RWPE1 (cell line): ENCODE data around the gene DLG3.

Experiments
- CTCF ChIA-PET: fragments of 350-600 bp; sonication (Branson Sonifier 250); formaldehyde crosslinking; extraction: SDS; loops from one replicate; lab custom pipeline; 2021; lab: Yijun Ruan, JAX
- POLR2A ChIA-PET: fragments of 400-600 bp; formaldehyde crosslinking; extraction: SDS; loops from one replicate; lab custom pipeline; 2020; ENCODE audit warnings: antibody characterized with exemption; ENCODE audit not compliant: low non-redundant PET; lab: Yijun Ruan, JAX
- DNase-seq: peaks from one replicate; pipeline ENCODE4 v3.0.0; 2012; ENCODE audit warnings: low spot score
- H3K27ac ChIP-seq: fragments of 450-650 bp; 2 replicates; pipeline ENCODE4 v1.5.1; 2017
- TF ChIP-seq, protein P1 (sequence below): fragments of 450-650 bp; conservative IDR thresholded peaks from 2 replicates; pipeline ENCODE4 v1.5.1; 2017; ENCODE audit warnings: low read depth, mild to moderate bottlenecking

The DLG3 gene

DNA sequence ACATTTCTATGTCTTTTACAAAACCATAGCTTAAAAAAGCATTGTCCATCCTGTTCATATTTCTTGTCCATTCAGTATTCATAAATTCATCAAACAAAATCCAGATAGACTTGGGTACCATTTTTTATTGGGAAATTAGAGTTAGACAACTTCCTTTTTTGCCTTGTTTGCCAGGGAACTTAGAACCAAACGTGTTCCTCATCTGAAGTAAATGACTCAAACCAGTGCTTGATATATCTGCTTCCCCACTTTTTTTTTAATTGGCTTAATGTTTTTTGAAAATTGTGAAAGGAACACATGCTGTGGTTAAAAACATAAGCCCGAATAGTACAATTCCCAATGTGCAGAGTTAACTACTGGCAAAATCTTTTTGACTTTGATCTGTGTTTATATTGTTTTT, 44.2 kb downstream of the DLG3 start:
- TF ChIP-seq, protein P1, sequence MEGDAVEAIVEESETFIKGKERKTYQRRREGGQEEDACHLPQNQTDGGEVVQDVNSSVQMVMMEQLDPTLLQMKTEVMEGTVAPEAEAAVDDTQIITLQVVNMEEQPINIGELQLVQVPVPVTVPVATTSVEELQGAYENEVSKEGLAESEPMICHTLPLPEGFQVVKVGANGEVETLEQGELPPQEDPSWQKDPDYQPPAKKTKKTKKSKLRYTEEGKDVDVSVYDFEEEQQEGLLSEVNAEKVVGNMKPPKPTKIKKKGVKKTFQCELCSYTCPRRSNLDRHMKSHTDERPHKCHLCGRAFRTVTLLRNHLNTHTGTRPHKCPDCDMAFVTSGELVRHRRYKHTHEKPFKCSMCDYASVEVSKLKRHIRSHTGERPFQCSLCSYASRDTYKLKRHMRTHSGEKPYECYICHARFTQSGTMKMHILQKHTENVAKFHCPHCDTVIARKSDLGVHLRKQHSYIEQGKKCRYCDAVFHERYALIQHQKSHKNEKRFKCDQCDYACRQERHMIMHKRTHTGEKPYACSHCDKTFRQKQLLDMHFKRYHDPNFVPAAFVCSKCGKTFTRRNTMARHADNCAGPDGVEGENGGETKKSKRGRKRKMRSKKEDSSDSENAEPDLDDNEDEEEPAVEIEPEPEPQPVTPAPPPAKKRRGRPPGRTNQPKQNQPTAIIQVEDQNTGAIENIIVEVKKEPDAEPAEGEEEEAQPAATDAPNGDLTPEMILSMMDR = no peak
- H3K27ac ChIP-seq = no peak overlapping the region
- ChIA-PET POLR2A (no interaction called here), CTCF (no interaction called here)
- DNase-seq = no peak

DNA sequence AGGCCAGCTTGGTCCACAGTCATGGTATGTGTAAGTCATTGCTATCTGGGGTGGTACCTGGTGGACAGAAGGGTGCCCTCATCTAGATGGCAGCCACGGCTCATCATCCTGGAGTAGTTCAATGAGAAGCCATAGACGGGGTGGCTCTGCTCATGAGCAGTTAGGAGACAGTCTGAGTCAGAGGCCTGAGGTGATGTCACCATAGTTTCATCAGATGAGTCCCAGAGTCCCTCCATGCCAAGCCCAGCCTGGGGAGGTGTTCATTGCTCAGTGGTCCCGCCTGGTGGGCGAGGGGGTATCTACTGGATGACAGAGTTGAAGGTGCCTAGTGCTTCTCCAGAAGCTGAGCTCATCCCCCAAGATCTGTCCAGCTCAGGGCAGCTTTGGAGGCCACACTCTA, 49.8 kb downstream of the DLG3 start:
- POLR2A ChIA-PET = no interaction called here
- no peak for DNase-seq
- TF ChIP-seq, protein P1 = no peak
- no peak overlapping the region for H3K27ac ChIP-seq
- CTCF ChIA-PET = no interaction called here

DNA sequence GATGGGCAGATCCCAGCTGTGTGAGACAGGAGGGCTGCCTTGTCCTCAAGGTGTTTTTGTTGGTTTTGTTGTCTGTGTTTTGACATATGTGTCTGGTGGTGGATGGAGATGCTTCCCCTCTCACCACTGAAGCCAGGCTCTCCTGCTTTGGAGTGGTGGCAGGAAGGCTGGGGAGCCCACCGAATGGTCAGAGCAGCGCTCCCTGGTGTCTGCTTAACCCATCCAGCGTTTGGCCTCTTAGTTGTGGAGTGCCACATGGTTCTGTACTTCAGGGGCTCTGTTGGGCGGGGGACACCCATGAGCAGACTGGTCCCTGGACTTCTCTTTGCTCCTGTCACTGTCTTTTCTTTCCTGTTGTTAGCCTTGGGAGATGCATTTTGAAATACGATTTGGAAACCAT, 51.9 kb downstream of the DLG3 start:
- TF ChIP-seq, protein P1 = no peak
- no peak overlapping the region for H3K27ac ChIP-seq
- no peak for DNase-seq
- ChIA-PET CTCF (no interaction called here), POLR2A (no interaction called here)

DNA sequence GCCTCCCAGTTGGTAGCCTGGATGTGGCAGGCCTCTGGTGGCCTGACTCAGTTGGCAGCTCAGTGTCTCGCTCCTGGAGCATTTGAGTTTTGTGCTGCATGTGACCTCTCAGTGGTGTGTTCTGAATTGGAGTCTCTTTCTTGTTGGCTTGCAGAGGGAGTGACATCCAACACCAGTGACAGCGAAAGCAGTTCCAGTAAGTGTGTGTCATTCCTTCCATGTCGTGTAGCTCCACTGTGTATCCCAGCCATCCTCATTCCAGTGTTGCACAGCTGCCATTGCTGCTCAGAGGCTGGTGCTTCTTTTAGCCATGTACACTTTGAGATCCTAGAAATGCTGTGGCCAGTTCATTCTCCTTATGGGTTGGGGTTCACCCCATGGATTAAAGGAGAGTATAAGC, 52.4 kb downstream of the DLG3 start:
- POLR2A ChIA-PET = no interaction called here
- TF ChIP-seq, protein P1 = no peak
- CTCF ChIA-PET = no interaction called here
- H3K27ac ChIP-seq = no peak overlapping the region
- no peak for DNase-seq

DNA sequence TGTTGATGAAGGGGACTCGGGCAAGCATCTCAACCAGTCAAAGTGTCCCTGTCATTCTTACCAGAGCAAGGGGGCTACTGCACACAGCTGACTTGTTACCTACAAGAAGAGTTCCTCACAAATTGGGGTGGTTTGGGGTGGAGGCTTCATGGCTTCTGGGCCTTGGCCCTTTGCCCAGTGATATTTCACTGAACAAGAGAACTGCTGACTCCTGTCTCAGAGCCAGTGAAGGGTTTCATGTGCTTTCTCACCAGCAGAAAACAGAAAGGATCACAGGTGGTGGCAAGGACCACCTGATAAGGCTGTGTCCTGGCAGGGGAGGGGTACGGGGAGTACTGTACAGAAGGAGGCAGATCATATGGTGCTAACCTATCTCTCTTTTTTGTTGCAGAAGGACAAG, 53.5 kb downstream of the DLG3 start:
- CTCF ChIA-PET = no interaction called here
- TF ChIP-seq, protein P1 = no peak
- H3K27ac ChIP-seq = no peak overlapping the region
- no peak for DNase-seq
- POLR2A ChIA-PET = no interaction called here

DNA sequence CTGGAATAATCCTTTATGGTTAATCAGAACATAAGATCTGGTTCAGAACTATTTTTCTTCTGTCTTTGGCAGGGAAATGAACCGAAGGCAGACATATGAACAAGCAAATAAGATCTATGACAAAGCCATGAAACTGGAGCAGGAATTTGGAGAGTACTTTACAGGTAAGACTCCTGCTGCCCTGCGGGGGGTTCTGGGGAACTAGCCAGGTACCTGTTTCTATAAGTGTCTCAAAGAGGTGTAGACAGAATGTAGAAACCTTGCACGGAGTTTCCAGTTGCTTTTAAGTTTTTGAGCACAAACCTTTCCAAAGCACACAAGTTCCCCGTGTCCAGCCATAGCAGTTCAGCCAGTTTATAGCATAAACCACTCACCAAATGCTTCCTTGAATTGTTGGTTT, 56.2 kb downstream of the DLG3 start:
- TF ChIP-seq, protein P1 = no peak
- no peak overlapping the region for H3K27ac ChIP-seq
- ChIA-PET CTCF (no interaction called here), POLR2A (no interaction called here)
- DNase-seq = no peak

DNA sequence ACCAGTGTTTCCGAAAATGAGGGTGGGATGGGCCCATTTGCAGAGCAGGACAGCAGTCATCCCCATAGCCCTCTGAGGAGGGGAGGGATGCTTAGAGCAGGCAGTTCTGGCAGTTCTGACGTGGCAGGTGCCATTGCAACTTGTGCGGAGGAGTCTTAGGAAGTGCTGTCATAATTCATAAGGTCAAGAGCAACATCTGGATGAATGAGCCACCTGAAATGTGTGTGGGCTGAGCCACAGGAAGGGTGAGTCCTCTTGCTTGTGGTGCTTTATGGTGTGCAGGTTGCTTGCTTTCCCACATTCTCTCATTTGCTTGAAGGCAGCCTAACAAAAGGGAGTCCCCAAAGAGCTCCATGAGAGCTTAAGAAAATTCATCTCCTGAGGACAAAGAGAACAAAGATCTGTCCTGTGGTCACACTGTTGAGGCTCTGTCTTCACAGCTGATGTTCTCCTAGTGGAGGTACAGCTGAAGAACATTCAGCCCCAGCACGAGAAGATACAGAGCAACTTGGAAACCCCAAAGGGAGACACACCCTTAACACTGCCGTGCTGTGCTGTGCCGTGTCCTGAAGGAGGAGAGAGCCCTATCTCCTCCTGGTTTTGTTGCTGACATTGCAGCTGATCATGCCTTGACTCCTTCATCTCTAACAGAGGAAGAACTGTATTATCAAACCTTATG, 60.3 kb downstream of the DLG3 start:
- no peak for DNase-seq
- H3K27ac ChIP-seq = no peak overlapping the region
- CTCF ChIA-PET = no interaction called here
- POLR2A ChIA-PET = no interaction called here
- TF ChIP-seq, protein P1 = no peak
